Omental fat pad (tissue), 4 donors: ENCODE measurements around the gene KIRREL3. TPM values are rescaled to one million over a fixed set of nuclear protein-coding genes. Genes with fewer than 3 reads are reported as not detected.

Experiments used
- ATAC-seq: fragments of 150-250 bp; one replicate; pipeline ENCODE4 v1.9.1; 2016; ENCODE audit warnings: mild to moderate bottlenecking, moderate library complexity; ENCODE audit not compliant: low FRiP score
- DNase-seq: peaks from one replicate; pipeline ENCODE4 v3.0.0-alpha.2; 2019; ENCODE audit warnings: low spot score
- CTCF ChIP-seq, 3 donors: fragments of 450-650 bp; IDR thresholded peaks; one replicate each; pipeline ENCODE4 v1.5.1; 2016 to 2017; ENCODE audit warnings: antibody characterized with exemption in 3 of 3, mild to moderate bottlenecking in 3 of 3, moderate library complexity in 2 of 3
- total RNA-seq, 4 donors: library from RNA; depleted of rRNA; stranded (reverse); fragments of >200 nt; gene quantifications; one replicate each; pipeline ENCODE4 v1.1.0, GENCODE V29; 2016

Gene KIRREL3
- total RNA-seq, 4 donors from 2014 or later: 0.09 to 0.60 TPM; not detected in 2

GRCh38 chr11:126948563-126948962 lies 52.0 kb downstream of the KIRREL3 start:
- ATAC-seq (no peak), DNase-seq (no peak)
- TF ChIP-seq CTCF (IDR thresholded peaks at IDR 0.05): no peak

DNA sequence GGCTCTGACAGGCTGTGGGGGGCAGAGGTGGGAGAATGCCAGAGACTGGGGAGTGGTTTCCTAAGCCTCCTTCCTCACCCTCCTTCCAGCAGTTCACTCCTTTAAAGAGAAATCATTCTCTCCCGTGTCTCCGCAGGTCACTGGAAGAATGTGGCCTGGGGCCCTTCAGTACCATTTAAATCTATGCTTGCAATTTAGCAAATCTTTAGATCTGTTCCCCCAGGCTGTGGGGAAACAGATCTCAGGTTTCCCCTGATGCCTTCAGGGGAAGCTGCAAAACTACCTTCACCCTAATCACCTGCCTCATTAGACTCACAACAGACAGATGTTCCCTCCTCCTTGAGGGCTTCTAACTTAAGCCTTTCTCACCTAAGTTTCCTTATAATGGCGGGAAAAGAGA lies 55.3 kb downstream of the KIRREL3 start:
- TF ChIP-seq CTCF (IDR thresholded peaks at IDR 0.05): no peak
- no peak for DNase-seq
- no peak for ATAC-seq

DNA sequence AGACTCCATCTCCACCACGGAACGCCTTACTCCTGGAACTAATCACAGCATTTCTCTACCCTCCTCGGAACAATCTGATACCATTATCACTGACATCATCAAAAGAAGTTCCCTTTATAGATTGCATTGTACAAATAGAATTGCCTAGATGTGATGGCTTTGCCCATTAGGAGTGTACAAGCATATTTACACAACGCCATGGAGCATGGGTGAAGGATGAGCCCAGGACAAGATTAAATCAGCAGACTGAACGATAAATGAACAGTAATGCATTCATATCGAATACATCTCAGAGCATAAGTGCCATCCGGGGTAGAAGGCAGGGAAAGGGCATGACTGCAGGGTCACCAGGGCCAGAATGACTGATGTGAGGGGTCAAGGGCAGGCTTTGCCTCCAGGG lies 57.3 kb downstream of the KIRREL3 start:
- DNase-seq (no peak), ATAC-seq (no peak)
- TF ChIP-seq CTCF (IDR thresholded peaks at IDR 0.05): no peak

DNA sequence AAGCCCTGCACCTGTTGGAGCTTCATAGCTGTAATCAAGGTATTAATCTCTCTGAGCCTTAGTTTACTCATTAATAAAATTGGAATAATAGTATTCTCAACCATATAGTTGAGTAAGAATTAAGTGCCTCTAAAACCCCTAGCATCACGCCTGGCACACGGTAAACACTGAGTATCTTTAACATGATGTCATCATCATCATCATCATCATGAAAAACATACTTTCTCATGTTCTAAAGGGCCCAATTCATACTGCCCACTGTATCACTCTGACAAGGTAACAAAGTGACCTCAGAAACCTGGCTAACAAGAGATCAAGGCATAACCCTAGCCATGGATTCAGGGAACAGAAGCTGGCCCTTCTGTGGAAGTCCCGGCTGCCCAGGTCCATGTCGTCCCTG lies 58.4 kb downstream of the KIRREL3 start:
- ATAC-seq: no peak
- TF ChIP-seq CTCF (IDR thresholded peaks at IDR 0.05): no peak

DNA sequence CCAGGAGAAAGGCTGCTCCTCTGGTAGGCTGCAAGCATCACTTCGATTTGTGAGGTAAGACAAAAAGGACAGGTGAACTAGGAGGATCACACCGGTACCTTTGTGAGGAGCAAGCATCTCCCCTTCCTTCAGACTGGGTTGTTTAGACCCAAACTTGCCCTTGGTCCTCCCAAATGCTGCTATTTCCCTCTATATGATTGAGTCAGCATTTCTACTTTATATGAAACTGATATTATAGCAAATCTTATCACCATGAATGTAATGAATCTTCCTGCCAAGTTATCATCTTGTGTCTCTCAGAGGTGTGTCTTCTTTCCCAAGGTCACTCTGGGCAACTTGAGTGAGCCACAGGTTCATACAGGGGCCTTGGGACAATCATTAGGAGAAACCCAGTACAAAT lies 61.0 kb downstream of the KIRREL3 start:
- no peak for TF ChIP-seq CTCF (IDR thresholded peaks at IDR 0.05)
- no peak for ATAC-seq
- no peak for DNase-seq

More for the DNA sequence above, 58.4 kb downstream of the KIRREL3 start:
- DNase-seq: no peak

DNA sequence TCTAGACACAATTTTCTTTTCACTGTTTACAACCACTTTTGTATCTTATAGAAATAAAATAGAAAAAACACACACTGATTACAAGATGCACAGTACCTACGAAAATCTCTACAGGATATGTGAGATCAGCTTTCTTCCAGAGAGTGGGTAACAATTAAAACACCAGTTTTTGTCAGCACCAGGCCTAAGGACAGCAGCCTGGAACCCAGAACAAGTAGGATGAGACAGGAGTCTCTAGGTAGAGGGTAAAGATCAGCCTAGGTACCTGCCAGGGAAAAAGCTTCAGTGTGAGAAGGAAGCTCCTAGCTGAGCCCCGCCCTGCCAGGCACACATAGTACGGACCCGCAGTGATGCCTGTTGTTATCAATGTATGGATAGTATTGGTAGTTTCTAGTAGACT lies 61.9 kb downstream of the KIRREL3 start:
- DNase-seq (no peak), ATAC-seq (no peak)
- no peak for TF ChIP-seq CTCF (IDR thresholded peaks at IDR 0.05)

DNA sequence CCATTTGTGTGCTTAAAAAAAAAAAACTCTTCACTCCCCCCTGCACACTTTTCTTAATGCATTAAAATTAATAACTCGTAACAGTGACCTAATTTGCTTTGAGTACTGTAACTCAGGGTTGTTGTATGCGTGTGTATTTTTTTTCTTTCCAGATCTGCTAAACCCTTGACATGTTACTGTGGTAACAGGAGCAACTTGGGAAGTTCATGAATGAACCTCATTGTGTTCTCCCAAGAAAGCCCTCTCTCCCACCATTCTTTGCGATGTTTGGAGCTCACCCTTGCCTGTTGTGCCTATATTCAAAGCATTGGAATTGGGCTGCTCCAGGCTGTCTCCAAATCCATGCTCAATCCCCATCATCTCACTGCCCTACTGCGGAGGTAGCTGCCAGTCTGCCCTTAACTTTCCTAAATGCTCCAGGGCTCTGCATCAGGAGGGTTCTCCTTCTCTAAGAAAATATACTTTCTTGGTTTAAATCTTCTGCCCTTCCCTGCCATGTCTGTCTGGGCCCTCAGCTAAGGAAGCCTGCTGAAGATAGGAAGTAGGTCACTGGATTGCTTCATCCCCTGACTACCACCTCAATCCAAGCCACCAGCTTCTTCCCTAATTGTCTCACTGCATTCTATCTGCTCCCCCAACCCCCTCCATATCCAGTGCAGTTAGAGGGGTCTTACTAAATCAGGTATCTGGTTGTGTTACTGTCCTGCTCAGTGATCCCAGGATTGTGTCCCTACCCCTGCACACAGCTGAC lies 70.3 kb downstream of the KIRREL3 start:
- no peak for ATAC-seq
- DNase-seq: no peak
- no peak for TF ChIP-seq CTCF (IDR thresholded peaks at IDR 0.05)
